HepG2 (cell line): ENCODE measurements around the gene NPBWR2. TPM values are rescaled to one million over a fixed set of nuclear protein-coding genes. Genes with fewer than 3 reads are reported as not detected.
A peak's percentile ranks its signal among the peaks of the same experiment; 100 is the strongest.

ENCODE experiments used
- ATAC-seq: fragments of 200-7000 bp; cut with Tn5 transposase; 3 replicates; pipeline ENCODE4 v1.9.1; 2020; ENCODE audit warnings: mild to moderate bottlenecking, moderate library complexity
- BruUV-seq: library from RNA; stranded (reverse); fragments of 400-500 nt; replicated peaks from 2 replicates; lab custom pipeline; 2021; lab: Mats Ljungman, UMichigan
- CTCF ChIA-PET: fragments of 300-600 bp; formaldehyde crosslinking; extraction: SDS; loops from one replicate; lab custom pipeline; 2021; ENCODE audit warnings: low total read pairs, inconsistent platforms, low intra/inter-chr PET ratio; lab: Yijun Ruan, JAX
- POLR2A ChIA-PET: fragments of 350-600 bp; sonication (Branson Sonifier 250); formaldehyde crosslinking; loops from one replicate; lab custom pipeline; 2020; ENCODE audit warnings: antibody characterized with exemption, inconsistent platforms; lab: Yijun Ruan, JAX
- DNase-seq: peaks from one replicate; pipeline ENCODE4 v3.0.0-alpha.2; 2015; ENCODE audit warnings: low spot score
- FAIRE-seq: peaks from 3 replicates; lab custom pipeline; 2011; peaks lifted over from hg19 to GRCh38; lab: Jason Lieb, UNC
- H2AFZ ChIP-seq: one replicate; pipeline ENCODE4 v1.6.1; 2011; ENCODE audit warnings: low read length, inconsistent platforms
- H3K27ac ChIP-seq: fragments of 300-600 bp; 3 replicates; pipeline ENCODE4 v1.8.0; 2011; ENCODE audit warnings: mixed run types, mild to moderate bottlenecking, mixed read lengths, low read length, inconsistent platforms; ENCODE audit not compliant: insufficient read depth; ENCODE audit errors: extremely low read length
- H3K27me3 ChIP-seq, 2 experiments: fragments of 200-600 bp in 1 of 2; 2 replicates in 1 of 2; 3 replicates in 1 of 2; pipeline versions ENCODE4 v1.6.0 to v1.8.0; 2011; ENCODE audit warnings: low read length in 2 of 2, mild to moderate bottlenecking in 2 of 2, moderate library complexity in 2 of 2, inconsistent platforms in 1 of 2; ENCODE audit not compliant: insufficient read depth in 2 of 2, control insufficient read depth in 1 of 2
- H3K36me3 ChIP-seq, 2 experiments: fragments of 200-600 bp in 1 of 2; replicated peaks in 1 of 2; 2 replicates in 1 of 2; 3 replicates in 1 of 2; pipeline versions ENCODE4 v1.5.1 to v1.8.0; 2011; ENCODE audit warnings: low read length in 2 of 2, inconsistent platforms in 1 of 2; ENCODE audit not compliant: insufficient read depth in 2 of 2, control insufficient read depth in 1 of 2
- H3K4me1 ChIP-seq: 2 replicates; pipeline ENCODE4 v1.5.1; 2012; ENCODE audit warnings: low read length, inconsistent platforms; ENCODE audit not compliant: insufficient read depth
- H3K4me2 ChIP-seq: 2 replicates; pipeline ENCODE4 v1.6.0; 2011; ENCODE audit warnings: low read depth, low read length, inconsistent platforms
- H3K4me3 ChIP-seq, 3 experiments: fragments of 200-600 bp in 1 of 3; sonication (generic), shearing (Covaris generic) in 1 of 3; replicated peaks in 1 of 3; 2 replicates each; pipeline ENCODE4 v1.5.1; 2011 to 2016; ENCODE audit warnings: low read length in 3 of 3, inconsistent platforms in 2 of 3, low read depth in 2 of 3, mild to moderate bottlenecking in 2 of 3, control low read depth in 1 of 3, mixed read lengths in 1 of 3; ENCODE audit not compliant: insufficient read depth in 1 of 3
- H3K79me2 ChIP-seq: one replicate; pipeline ENCODE4 v1.6.1; 2011; ENCODE audit warnings: low read length, inconsistent platforms; ENCODE audit not compliant: insufficient read depth
- H3K9ac ChIP-seq: 2 replicates; pipeline ENCODE4 v1.6.0; 2011; ENCODE audit warnings: mild to moderate bottlenecking, low read depth, low read length, inconsistent platforms; ENCODE audit not compliant: insufficient read depth
- H3K9me3 ChIP-seq: 2 replicates; pipeline ENCODE4 v1.5.1; 2012; ENCODE audit warnings: mild to moderate bottlenecking, low read length
- H4K20me1 ChIP-seq: 2 replicates; pipeline ENCODE4 v1.6.0; 2011; ENCODE audit warnings: inconsistent platforms, mild to moderate bottlenecking, low read length, moderate library complexity; ENCODE audit not compliant: insufficient read depth
- ATF3 ChIP-seq: sonication (generic); formaldehyde crosslinking; IDR thresholded peaks from 2 replicates; pipeline ENCODE4 v1.4.0; 2020; ENCODE audit warnings: missing genetic modification reagents
- DMAP1 ChIP-seq: IDR thresholded peaks from 2 replicates; pipeline ENCODE4 v1.6.1; 2016
- ELF3 ChIP-seq: IDR thresholded peaks from 2 replicates; pipeline ENCODE4 v1.6.1; 2016; ENCODE audit warnings: missing genetic modification reagents, missing compliant biosample characterization
- HES4 ChIP-seq: sonication (generic); formaldehyde crosslinking; IDR thresholded peaks from 2 replicates; pipeline ENCODE4 v1.9.0; 2021; ENCODE audit warnings: mild to moderate bottlenecking, missing genetic modification reagents, borderline replicate concordance
- IRF1 ChIP-seq: sonication (generic); formaldehyde crosslinking; IDR thresholded peaks from 2 replicates; pipeline ENCODE4 v1.4.0; 2020; ENCODE audit warnings: low read depth, mild to moderate bottlenecking, missing genetic modification reagents
- SIN3A ChIP-seq: IDR thresholded peaks from 2 replicates; pipeline ENCODE4 v1.6.1; 2011; ENCODE audit warnings: low read depth, mild to moderate bottlenecking, control low read depth, low read length, borderline replicate concordance
- SRSF1 ChIP-seq: fragments of 200-400 bp; formaldehyde crosslinking; optimal IDR thresholded peaks from 2 replicates; pipeline ENCODE3; 2017; ENCODE audit warnings: mild to moderate bottlenecking, low read depth, low read length, moderate library complexity
- TMF1 ChIP-seq: sonication (generic); formaldehyde crosslinking; IDR thresholded peaks from 2 replicates; pipeline ENCODE4 v1.8.1; 2022; ENCODE audit warnings: low read depth, missing genetic modification reagents
- ZNF280B ChIP-seq: sonication (generic); formaldehyde crosslinking; IDR thresholded peaks from 2 replicates; pipeline ENCODE4 v1.5.0; 2020; ENCODE audit warnings: missing genetic modification reagents, mild to moderate bottlenecking, borderline replicate concordance
- ZNF567 ChIP-seq: sonication (generic); formaldehyde crosslinking; IDR thresholded peaks from 2 replicates; pipeline ENCODE4 v1.8.1; 2023; ENCODE audit warnings: mild to moderate bottlenecking, missing genetic modification reagents, borderline replicate concordance
- ZNF572 ChIP-seq: sonication (generic); formaldehyde crosslinking; IDR thresholded peaks from 2 replicates; pipeline ENCODE4 v1.5.1; 2020; ENCODE audit warnings: mild to moderate bottlenecking, missing genetic modification reagents
- ZNF674 ChIP-seq: sonication (generic); formaldehyde crosslinking; IDR thresholded peaks from 2 replicates; pipeline ENCODE4 v1.5.0; 2020; ENCODE audit warnings: low read depth, mild to moderate bottlenecking, missing genetic modification reagents
- ZNF772 ChIP-seq: sonication (generic); formaldehyde crosslinking; IDR thresholded peaks from 2 replicates; pipeline ENCODE4 v1.5.0; 2020; ENCODE audit warnings: mild to moderate bottlenecking, missing genetic modification reagents
- WGBS: methylation state at CpG from one replicate; pipeline ENCODE4 v1.1.6; 2017; ENCODE audit warnings: low lambda C conversion rate; 5-methylcytosine and 5-hydroxymethylcytosine counted together
- in situ Hi-C: cut with HindIII; loops from 2 replicates; pipeline ENCODE4 v1.10.0; 2017; ENCODE audit warnings: low pct_unique_long_range_greater_than_20kb; ENCODE audit not compliant: extremely low pct_ligation_motif_present
- intact Hi-C: fragments of 100-400 bp; cut with micrococcal nuclease; formaldehyde crosslinking; loops from one replicate; pipeline ENCODE4 v1.10.0; 2022; ENCODE audit not compliant: unreplicated experiment
- polyA plus RNA-seq, 8 experiments: library from polyadenylated mRNA; depleted of rRNA in 3 of 8; stranded (reverse) in 7 of 8; unstranded in 1 of 8; fragments of >200 nt; fragmentation: Illumina TruSeq in 4 of 8; extraction: Trizol in 4 of 8; gene quantifications; 2 replicates each; pipeline versions ENCODE4 v1.2.1 to v1.2.3, GENCODE V29; 2011 to 2016; ENCODE audit warnings: low read depth in 4 of 8, missing spikeins in 1 of 8, mixed read lengths in 1 of 8; ENCODE audit not compliant: insufficient read depth in 1 of 8
- total RNA-seq, 5 experiments: library from RNA; depleted of rRNA; stranded (reverse); fragments of >200 nt; fragmentation: Illumina TruSeq; extraction: Trizol; gene quantifications; 2 replicates each; pipeline ENCODE4 v1.2.3, GENCODE V29; 2016; ENCODE audit warnings: low read depth in 1 of 5

The NPBWR2 gene
- total and polyA plus RNA-seq, 2 of the 13 experiments (the other 11 are each of a cell fraction or from before 2014, with no cell fraction given), result not detected

- intact Hi-C loops (loop anchor here (1.0 kb wide), 1 partner anchor 37 kb away; no protein-coding TSS in a partner anchor), in situ Hi-C loops (loop anchor here (5.0 kb wide), 1 partner anchor 34 kb away; no protein-coding TSS in a partner anchor)
- DNase-seq (no peak), FAIRE-seq (no peak), ATAC-seq (no peak)
- TF ChIP-seq ZNF567 (CRISPR knock-in tag) (no peak), ZNF772 (CRISPR knock-in tag) (0 out of 2 replicates have a peak, but pooled peaks have one; percentile 18), ZNF572 (CRISPR knock-in tag) (peak; percentile 19; the same call in 1 of the 2 replicates), DMAP1 (CRISPR knock-in tag) (no peak), ATF3 (CRISPR knock-in tag) (no peak), SRSF1 (peak; percentile 23), SIN3A (0 out of 2 replicates have a peak, but pooled peaks have one; percentile 12), HES4 (CRISPR knock-in tag) (0 out of 2 replicates have a peak, but pooled peaks have one; percentile 42), ZNF280B (0 out of 2 replicates have a peak, but pooled peaks have one; percentile 64), ZNF674 (no peak), TMF1 (CRISPR knock-in tag) (0 out of 2 replicates have a peak, but pooled peaks have one; percentile 14), IRF1 (CRISPR knock-in tag) (no peak), ELF3 (0 out of 2 replicates have a peak, but pooled peaks have one; percentile 3)
- BruUV-seq, result no TSS peak
- Histone ChIP-seq H3K9me3 (no peaks in the 10 kb centered on the region), H3K4me2 (peak overlapping the region; percentile 87), H2AFZ (no peak overlapping the region), H3K79me2 (no peaks in the 10 kb centered on the region), H3K27me3 (peaks cover 14 to 44% of the 10 kb centered on the region in 2 experiments), H3K4me1 (peaks cover 61% of the 10 kb centered on the region), H3K9ac (no peak overlapping the region), H3K27ac (no peak overlapping the region), H4K20me1 (peaks cover 9% of the 10 kb centered on the region; the same call in 1 of the 2 replicates), H3K4me3 (peak overlapping the region; percentile 40 to 77 (median 48); a peak in 4 of 6 replicates), H3K36me3 (no peaks in the 10 kb centered on the region)
- CTCF ChIA-PET, result interaction anchor here (2.3 kb wide), 1 partner anchor 37 kb away, joined by 14 read pairs; no protein-coding TSS in a partner anchor
- POLR2A ChIA-PET, result interaction anchor here (1.1 to 2.2 kb wide), 6 partner anchors 9 to 224 kb away, joined by 3 to 8 read pairs (median 3); partner anchors contain the start of genes PRPF6, TCEA2 and UCKL1
- 34% methylated on average over 13 of the region's 13 CpGs for whole genome bisulfite sequencing
Measured at GRCh38 chr20:64082820-64083377, 24.5 kb downstream of the NPBWR2 start.
